Amniotic epithelial cell (primary cell): ENCODE measurements around the gene RERG.

Experiments used
- DNase-seq: peaks from one replicate; pipeline ENCODE4 v3.0.0-alpha.2; 2010; ENCODE audit warnings: low read depth

RERG gene

GRCh38 chr12:15220915-15221885 lies at the start of gene RERG:
Gene RERG, minus strand, starts transcription at chr12:15221417. Its CDS starts 3,928 bp downstream, at chr12:15217489.
- DNase-seq: peak; percentile 58

- no peak for DNase-seq
Measured at GRCh38 chr12:15270591-15270990, 49.4 kb upstream of the RERG start.

- peak; percentile 73 for DNase-seq
Measured at GRCh38 chr12:15268927-15269552, 47.8 kb upstream of the RERG start.

GRCh38 chr12:15268309-15268708 lies 47.1 kb upstream of the RERG start:
- peak; percentile 20 for DNase-seq

- no peak for DNase-seq
Measured at GRCh38 chr12:15265875-15266274, 44.7 kb upstream of the RERG start.

GRCh38 chr12:15256761-15257160 lies 35.5 kb upstream of the RERG start:
- DNase-seq: peak; percentile 78

- no peak for DNase-seq
Measured at GRCh38 chr12:15253990-15254389, 32.8 kb upstream of the RERG start.

GRCh38 chr12:15244926-15245325 lies 23.7 kb upstream of the RERG start:
- no peak for DNase-seq

- no peak for DNase-seq
Measured at GRCh38 chr12:15244341-15244740, 23.1 kb upstream of the RERG start.

GRCh38 chr12:15243102-15243501 lies 21.9 kb upstream of the RERG start:
- no peak for DNase-seq

- no peak for DNase-seq
Measured at GRCh38 chr12:15240898-15241297, 19.7 kb upstream of the RERG start.

GRCh38 chr12:15234508-15234907 lies 13.3 kb upstream of the RERG start:
- DNase-seq: no peak

- DNase-seq: no peak
Measured at GRCh38 chr12:15234011-15234410, 12.8 kb upstream of the RERG start.

GRCh38 chr12:15232959-15233358 lies 11.7 kb upstream of the RERG start:
- DNase-seq: no peak

- DNase-seq: no peak
Measured at GRCh38 chr12:15231493-15231892, 10.3 kb upstream of the RERG start.

- peak; percentile 67 for DNase-seq
Measured at GRCh38 chr12:15230751-15231150, 9.5 kb upstream of the RERG start.

GRCh38 chr12:15230137-15230536 lies 8.9 kb upstream of the RERG start:
- peak; percentile 30 for DNase-seq

GRCh38 chr12:15227004-15227679 lies 5.9 kb upstream of the RERG start:
- DNase-seq: peak; percentile 65

GRCh38 chr12:15225863-15226218 lies 4.6 kb upstream of the RERG start:
- DNase-seq: peak; percentile 83

- no peak for DNase-seq
Measured at GRCh38 chr12:15225136-15225862, 4.1 kb upstream of the RERG start.

- DNase-seq: no peak
Measured at GRCh38 chr12:15222219-15222618, 1.0 kb upstream of the RERG start.

- DNase-seq: no peak
Measured at GRCh38 chr12:15220451-15220850, 766 bp downstream of the RERG start.
